Neural progenitor cell (in vitro differentiated cells): ENCODE results near the gene INIP.

Experiments used
- EZH2 ChIP-seq: fragments of 200-600 bp; sonication (generic); IDR thresholded peaks from 2 replicates; pipeline ENCODE4 v1.6.1; 2017; ENCODE audit warnings: antibody characterized with exemption, mild to moderate bottlenecking, moderate library complexity
- EZH2phosphoT487 ChIP-seq: fragments of 200-600 bp; sonication (generic); IDR thresholded peaks from 2 replicates; pipeline ENCODE4 v1.6.1; 2017; ENCODE audit warnings: antibody characterized with exemption
- TF ChIP-seq, protein P1 (sequence below): fragments of 200-600 bp; sonication (generic); IDR thresholded peaks from 2 replicates; pipeline ENCODE4 v1.5.1; 2017; ENCODE audit warnings: antibody characterized with exemption, mild to moderate bottlenecking

GRCh38 chr9:112696461-112696860 lies 21.5 kb downstream of the INIP start:
- TF ChIP-seq, protein P1, sequence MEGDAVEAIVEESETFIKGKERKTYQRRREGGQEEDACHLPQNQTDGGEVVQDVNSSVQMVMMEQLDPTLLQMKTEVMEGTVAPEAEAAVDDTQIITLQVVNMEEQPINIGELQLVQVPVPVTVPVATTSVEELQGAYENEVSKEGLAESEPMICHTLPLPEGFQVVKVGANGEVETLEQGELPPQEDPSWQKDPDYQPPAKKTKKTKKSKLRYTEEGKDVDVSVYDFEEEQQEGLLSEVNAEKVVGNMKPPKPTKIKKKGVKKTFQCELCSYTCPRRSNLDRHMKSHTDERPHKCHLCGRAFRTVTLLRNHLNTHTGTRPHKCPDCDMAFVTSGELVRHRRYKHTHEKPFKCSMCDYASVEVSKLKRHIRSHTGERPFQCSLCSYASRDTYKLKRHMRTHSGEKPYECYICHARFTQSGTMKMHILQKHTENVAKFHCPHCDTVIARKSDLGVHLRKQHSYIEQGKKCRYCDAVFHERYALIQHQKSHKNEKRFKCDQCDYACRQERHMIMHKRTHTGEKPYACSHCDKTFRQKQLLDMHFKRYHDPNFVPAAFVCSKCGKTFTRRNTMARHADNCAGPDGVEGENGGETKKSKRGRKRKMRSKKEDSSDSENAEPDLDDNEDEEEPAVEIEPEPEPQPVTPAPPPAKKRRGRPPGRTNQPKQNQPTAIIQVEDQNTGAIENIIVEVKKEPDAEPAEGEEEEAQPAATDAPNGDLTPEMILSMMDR, result no peak
- TF ChIP-seq EZH2phosphoT487, result no peak
- TF ChIP-seq EZH2, result no peak
